Measurements from ENCODE around the gene THRB.

- no peak for TF ChIP-seq CTCF (conservative IDR thresholded peaks at IDR 0.05)
- TF ChIP-seq EZH2 (IDR thresholded peaks at IDR 0.05; ENCODE audit: low read depth), result no peak
Observed at GRCh38 chr3:24158761-24159454, 335.7 kb downstream of the THRB start.
